ENCODE measurements around the gene PEX10.

Gene PEX10

GRCh38 chr1:2408456-2408855 is 3.9 kb downstream of the PEX10 start:
- Histone ChIP-seq H3K27ac (ENCODE audit: low read length) (no peak overlapping the region), H3K36me3 (replicated peaks; ENCODE audit: insufficient read depth, low read length) (no peaks in the 10 kb centered on the region)

GRCh38 chr1:2407991-2408275 is 4.4 kb downstream of the PEX10 start:
- H3K4me3 ChIP-seq (ENCODE audit: low read length): no peak overlapping the region
- no peaks in the 10 kb centered on the region for H4K20me1 ChIP-seq (ENCODE audit: insufficient read depth, low read length)
- TF ChIP-seq EZH2 (optimal IDR thresholded peaks at IDR 0.05; ENCODE audit: low read depth, low read length): no peak
- TF ChIP-seq EZH2phosphoT487 (IDR thresholded peaks at IDR 0.05; ENCODE audit: low read length): no peak
- no peak for TF ChIP-seq CTCF (IDR thresholded peaks at IDR 0.05; ENCODE audit: low read length)
- DNase-seq: no peak
- no peak overlapping the region for H3K4me2 ChIP-seq (ENCODE audit: low read depth, low read length)
- peaks cover 7% of the 10 kb centered on the region for H3K79me2 ChIP-seq (ENCODE audit: low read length)
- peaks cover 7% of the 10 kb centered on the region; the same call in 1 of the 2 replicates for H3F3A ChIP-seq (ENCODE audit: insufficient read depth, low read length)
- no peak overlapping the region for H2AFZ ChIP-seq (ENCODE audit: low read length)
- no peak overlapping the region for H3K27ac ChIP-seq (ENCODE audit: low read length)
- H3K27me3 ChIP-seq (replicated peaks; ENCODE audit: insufficient read depth, low read length): no peaks in the 10 kb centered on the region
- no peaks in the 10 kb centered on the region for H3K9me2 ChIP-seq (replicated peaks; ENCODE audit: insufficient read depth, low read length)
- no peak overlapping the region for H3K9ac ChIP-seq (ENCODE audit: low read length)
- no peaks in the 10 kb centered on the region for H3K9me3 ChIP-seq (replicated peaks; ENCODE audit: insufficient read depth, low read length)
- H3K36me3 ChIP-seq (replicated peaks; ENCODE audit: insufficient read depth, low read length): no peaks in the 10 kb centered on the region
- no peaks in the 10 kb centered on the region for H3K4me1 ChIP-seq (ENCODE audit: low read length)

More at GRCh38 chr1:2408456-2408855, 3.9 kb downstream of the PEX10 start:
- no peaks in the 10 kb centered on the region for H3K9me3 ChIP-seq (replicated peaks; ENCODE audit: insufficient read depth, low read length)
- H3K4me2 ChIP-seq (ENCODE audit: low read depth, low read length): no peak overlapping the region
- DNase-seq: no peak
- H3K9me2 ChIP-seq (replicated peaks; ENCODE audit: insufficient read depth, low read length): no peaks in the 10 kb centered on the region
- H3F3A ChIP-seq (ENCODE audit: insufficient read depth, low read length): peaks cover 11% of the 10 kb centered on the region
- H2AFZ ChIP-seq (ENCODE audit: low read length): no peak overlapping the region
- no peaks in the 10 kb centered on the region for H3K27me3 ChIP-seq (replicated peaks; ENCODE audit: insufficient read depth, low read length)
- H3K4me1 ChIP-seq (ENCODE audit: low read length): peaks cover under 1% of the 10 kb centered on the region; the same call in 1 of the 2 replicates
- H3K9ac ChIP-seq (ENCODE audit: low read length): no peak overlapping the region
- H3K79me2 ChIP-seq (ENCODE audit: low read length): peaks cover 7% of the 10 kb centered on the region
- TF ChIP-seq EZH2phosphoT487 (IDR thresholded peaks at IDR 0.05; ENCODE audit: low read length) (no peak), EZH2 (optimal IDR thresholded peaks at IDR 0.05; ENCODE audit: low read depth, low read length) (no peak)
- no peaks in the 10 kb centered on the region for H4K20me1 ChIP-seq (ENCODE audit: insufficient read depth, low read length)
- no peak overlapping the region for H3K4me3 ChIP-seq (ENCODE audit: low read length)

- Histone ChIP-seq H3K27ac (ENCODE audit: low read length) (no peak overlapping the region), H3K36me3 (replicated peaks; ENCODE audit: insufficient read depth, low read length) (no peaks in the 10 kb centered on the region), H3K9ac (ENCODE audit: low read length) (no peak overlapping the region), H3K27me3 (replicated peaks; ENCODE audit: insufficient read depth, low read length) (no peaks in the 10 kb centered on the region), H2AFZ (ENCODE audit: low read length) (no peak overlapping the region), H3K9me2 (replicated peaks; ENCODE audit: insufficient read depth, low read length) (no peaks in the 10 kb centered on the region), H3K9me3 (replicated peaks; ENCODE audit: insufficient read depth, low read length) (no peaks in the 10 kb centered on the region), H3K4me3 (ENCODE audit: low read length) (no peak overlapping the region), H3F3A (ENCODE audit: insufficient read depth, low read length) (peaks cover 7% of the 10 kb centered on the region; the same call in 1 of the 2 replicates), H3K4me2 (ENCODE audit: low read depth, low read length) (no peak overlapping the region), H3K79me2 (ENCODE audit: low read length) (peaks cover 7% of the 10 kb centered on the region), H4K20me1 (ENCODE audit: insufficient read depth, low read length) (no peaks in the 10 kb centered on the region), H3K4me1 (ENCODE audit: low read length) (no peaks in the 10 kb centered on the region)
- no peak for DNase-seq
- TF ChIP-seq CTCF (IDR thresholded peaks at IDR 0.05; ENCODE audit: low read length) (no peak), EZH2phosphoT487 (IDR thresholded peaks at IDR 0.05; ENCODE audit: low read length) (no peak), EZH2 (optimal IDR thresholded peaks at IDR 0.05; ENCODE audit: low read depth, low read length) (no peak)
Observed at GRCh38 chr1:2407166-2407990, 5.0 kb downstream of the PEX10 start.
